Sciatic nerve (tissue), 2 donors: ENCODE results near the gene GSTT2B. TPM values are rescaled to one million over a fixed set of nuclear protein-coding genes. Genes with fewer than 3 reads are reported as not detected.
A peak's percentile ranks its signal among the peaks of the same experiment; 100 is the strongest.
"Not testable (repeated sequence)": the region's sequence is repeated elsewhere in the genome, so short reads cannot be mapped to it uniquely, and the experiment has no call there.

ENCODE experiments used
- ATAC-seq: fragments of 200-7000 bp; cut with Tn5 transposase; one replicate; pipeline ENCODE4 v1.9.1; 2020; ENCODE audit warnings: mild to moderate bottlenecking, moderate library complexity
- DNase-seq: peaks from one replicate; pipeline ENCODE4 v3.0.0-alpha.2; 2020; ENCODE audit warnings: low spot score
- intact Hi-C: fragments of 100-400 bp; cut with DNase I; formaldehyde crosslinking; loops from one replicate; pipeline ENCODE4 v1.14.2; 2022
- total RNA-seq: library from RNA; stranded (reverse); fragmentation: NEBNext Ultra II Directional; extraction: Animal tissue kit (Norgen Biotek cat#: 25700); gene quantifications from one replicate; pipeline ENCODE4 v1.2.1, GENCODE V29; 2021
- donor health status: DM: no; HTN: no; CAD: no.
- donor health status: DM: no; HTN: no; CAD: no.

Gene GSTT2B
- total RNA-seq, 1 donor from 2014 or later, result 19.5 TPM

DNA sequence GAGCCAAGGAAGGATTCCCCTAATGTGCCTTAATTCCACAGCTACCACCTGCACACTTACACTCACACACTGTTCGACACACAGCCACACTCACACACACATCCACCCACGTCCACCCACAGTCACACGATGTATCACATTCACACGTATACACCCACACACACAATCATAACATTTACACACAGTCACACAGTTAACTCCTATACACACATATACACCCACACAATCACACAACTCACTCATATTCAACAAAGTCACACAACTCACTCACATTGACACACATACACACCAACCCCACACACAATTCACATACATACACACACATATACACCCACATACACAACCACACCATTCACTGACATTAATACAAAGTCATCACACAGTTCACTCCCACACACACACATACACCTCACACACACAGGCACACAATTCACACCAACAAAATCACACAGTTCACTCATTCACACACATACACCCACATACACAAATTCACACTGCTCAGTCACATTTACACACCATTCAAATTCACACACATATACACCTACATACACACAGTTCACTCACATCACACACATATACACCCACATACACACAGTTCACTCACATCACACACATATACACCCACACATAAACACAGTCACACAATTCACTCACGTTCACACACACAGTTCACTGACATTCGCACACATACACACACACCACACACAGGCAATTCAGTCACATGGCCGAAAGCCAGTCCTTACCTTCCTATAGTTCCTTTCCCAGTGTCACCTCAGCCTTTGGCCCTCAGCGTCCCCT is 6.6 kb downstream of the GSTT2B start:
- ATAC-seq, DNase-seq, intact Hi-C loops: not testable (repeated sequence)

DNA sequence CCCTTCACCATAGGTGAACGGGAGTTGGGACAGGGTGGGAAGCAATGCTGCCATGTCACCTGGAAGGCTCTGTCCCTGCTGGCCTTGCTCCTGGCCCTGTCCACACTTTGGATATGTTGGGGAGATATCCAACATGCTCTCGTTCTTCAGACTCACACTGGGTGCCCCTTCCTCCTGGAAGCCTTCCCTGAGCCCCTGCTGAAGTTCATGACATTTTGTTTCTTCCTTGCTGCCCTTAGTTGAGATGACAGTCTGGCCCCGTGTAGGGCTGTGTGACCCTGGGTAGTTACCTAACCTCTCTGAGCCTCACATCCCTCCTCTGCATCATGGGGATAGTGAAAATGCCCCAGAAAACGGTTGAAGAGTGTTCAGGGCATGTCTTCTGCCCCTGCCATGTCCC is 7.5 kb downstream of the GSTT2B start:
- ATAC-seq, intact Hi-C loops: not testable (repeated sequence)

DNA sequence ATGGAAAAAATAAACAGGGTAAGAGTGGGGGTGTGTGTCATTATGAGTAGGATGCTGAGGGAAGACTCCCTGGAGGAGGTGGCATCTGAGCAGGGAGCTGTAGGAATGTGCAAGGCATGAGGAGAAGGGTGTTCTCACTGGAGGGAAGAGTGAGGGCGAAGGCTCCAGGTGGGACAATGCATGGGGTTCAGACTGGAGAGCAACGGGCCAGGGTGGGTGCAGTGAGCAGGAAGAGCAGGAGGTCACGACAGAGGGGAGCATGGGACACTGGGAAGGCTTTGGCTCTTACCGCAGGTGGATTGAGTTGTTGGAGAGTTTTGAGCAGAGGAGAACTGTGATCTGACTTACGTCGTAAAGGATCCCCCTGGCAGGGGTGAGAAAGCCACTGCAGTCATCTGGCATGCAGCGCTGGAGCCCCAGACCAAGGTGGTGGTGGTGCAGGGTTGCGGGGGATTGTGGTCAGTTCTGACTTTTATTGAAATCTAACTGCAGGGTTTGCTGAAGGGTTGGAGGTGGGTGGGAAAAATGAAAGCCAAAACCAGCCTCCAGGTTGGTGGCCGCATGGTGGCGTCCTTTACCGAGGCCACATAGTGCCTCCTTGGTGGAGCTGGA is 8.1 kb downstream of the GSTT2B start:
- DNase-seq, intact Hi-C loops, ATAC-seq: not testable (repeated sequence)

More for the DNA sequence above, 7.5 kb downstream of the GSTT2B start:
- DNase-seq, result not testable (repeated sequence)

DNA sequence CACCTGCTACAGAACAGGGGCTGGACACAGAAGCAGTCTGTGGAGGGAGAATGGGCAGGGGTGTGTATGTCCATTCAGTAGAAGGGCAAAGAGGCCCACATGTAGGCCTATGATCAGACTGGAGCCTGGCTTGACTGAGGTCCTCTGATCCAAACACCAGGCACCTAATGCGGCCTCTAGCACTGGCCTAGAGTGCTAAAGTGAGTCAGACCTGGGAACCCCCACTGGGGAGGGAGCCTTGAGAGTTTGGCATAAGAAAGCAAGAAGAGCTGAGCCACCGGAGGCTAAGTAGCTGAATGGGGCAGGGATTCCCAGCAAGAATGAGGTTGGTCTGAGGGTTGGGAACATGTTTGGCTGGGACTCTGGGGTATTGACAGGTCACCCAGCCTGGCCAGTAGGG is 9.6 kb downstream of the GSTT2B start:
- intact Hi-C loops, DNase-seq: not testable (repeated sequence)

GRCh38 chr22:23949764-23950163 is 11.2 kb downstream of the GSTT2B start:
- intact Hi-C loops, ATAC-seq, DNase-seq: not testable (repeated sequence)

More for the DNA sequence above, 9.6 kb downstream of the GSTT2B start:
- ATAC-seq, result not testable (repeated sequence)

GRCh38 chr22:23947391-23947790 is 13.6 kb downstream of the GSTT2B start:
- DNase-seq, intact Hi-C loops, ATAC-seq: not testable (repeated sequence)

DNA sequence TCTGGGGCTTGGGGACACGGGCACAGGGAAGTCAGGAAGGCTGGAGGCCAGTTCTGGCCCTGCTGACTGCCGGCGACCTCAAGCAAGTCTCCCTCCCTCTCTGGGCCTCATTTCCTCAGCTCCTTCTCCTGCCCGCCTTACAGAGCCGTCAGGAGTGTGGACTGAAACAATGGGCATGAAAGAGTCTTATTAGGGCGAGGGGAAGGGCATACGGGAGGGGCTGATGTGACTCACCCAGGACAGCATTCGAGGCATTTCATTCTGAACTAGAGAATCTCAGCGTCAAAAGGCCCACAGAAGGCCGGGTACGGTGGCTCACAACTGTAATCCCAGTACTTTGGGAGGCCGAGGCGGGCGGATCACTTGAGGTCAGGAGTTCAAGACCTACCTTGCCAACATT is 20.8 kb downstream of the GSTT2B start:
- intact Hi-C loops, DNase-seq, ATAC-seq: not testable (repeated sequence)

- ATAC-seq (no peak), DNase-seq (no peak)
- intact Hi-C loops, result loop anchor here (2.0 kb wide), 1 partner anchor 68 kb away; no protein-coding TSS in a partner anchor
Measured at GRCh38 chr22:23939017-23939357, 22.0 kb downstream of the GSTT2B start.

GRCh38 chr22:23938328-23939016 is 22.5 kb downstream of the GSTT2B start:
- intact Hi-C loops, result loop anchor here (2.0 kb wide), 1 partner anchor 68 kb away; no protein-coding TSS in a partner anchor
- ATAC-seq (no peak), DNase-seq (no peak)

GRCh38 chr22:23926561-23926960 is 34.4 kb downstream of the GSTT2B start:
- ATAC-seq (no peak), DNase-seq (no peak)
- intact Hi-C loops, result no loop called here

DNA sequence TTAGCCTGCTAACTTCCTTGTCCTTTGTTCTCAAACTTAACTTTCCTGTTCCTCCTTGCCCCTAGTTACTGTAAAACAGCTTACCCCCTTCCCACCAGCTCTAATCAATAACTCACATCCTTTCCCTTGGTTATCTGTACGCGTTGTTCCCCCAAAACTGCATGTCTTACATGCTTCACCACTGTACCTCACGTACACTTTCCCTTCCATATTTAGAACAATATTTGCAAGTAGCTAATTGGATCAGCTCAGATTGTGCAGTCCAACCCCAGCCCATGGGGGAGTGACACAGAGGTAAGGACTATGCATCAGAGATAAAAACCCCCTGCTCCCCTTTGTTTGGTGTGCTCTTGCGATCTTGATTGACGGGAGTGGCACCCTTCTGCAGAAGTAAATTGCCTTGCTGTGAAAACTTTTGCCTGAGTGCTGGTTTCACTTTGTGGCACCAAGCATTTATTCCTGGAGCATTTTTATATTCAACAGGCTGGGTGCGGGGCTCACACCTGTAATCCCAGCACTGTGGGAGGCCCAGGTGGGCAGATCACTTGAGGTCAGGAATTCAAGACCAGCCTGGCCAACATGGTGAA is 35.9 kb downstream of the GSTT2B start:
- no peak for ATAC-seq
- DNase-seq, result no peak
- intact Hi-C loops, result no loop called here

GRCh38 chr22:23922921-23923320 is 38.1 kb downstream of the GSTT2B start:
- ATAC-seq (no peak), DNase-seq (no peak)
- intact Hi-C loops, result no loop called here

DNA sequence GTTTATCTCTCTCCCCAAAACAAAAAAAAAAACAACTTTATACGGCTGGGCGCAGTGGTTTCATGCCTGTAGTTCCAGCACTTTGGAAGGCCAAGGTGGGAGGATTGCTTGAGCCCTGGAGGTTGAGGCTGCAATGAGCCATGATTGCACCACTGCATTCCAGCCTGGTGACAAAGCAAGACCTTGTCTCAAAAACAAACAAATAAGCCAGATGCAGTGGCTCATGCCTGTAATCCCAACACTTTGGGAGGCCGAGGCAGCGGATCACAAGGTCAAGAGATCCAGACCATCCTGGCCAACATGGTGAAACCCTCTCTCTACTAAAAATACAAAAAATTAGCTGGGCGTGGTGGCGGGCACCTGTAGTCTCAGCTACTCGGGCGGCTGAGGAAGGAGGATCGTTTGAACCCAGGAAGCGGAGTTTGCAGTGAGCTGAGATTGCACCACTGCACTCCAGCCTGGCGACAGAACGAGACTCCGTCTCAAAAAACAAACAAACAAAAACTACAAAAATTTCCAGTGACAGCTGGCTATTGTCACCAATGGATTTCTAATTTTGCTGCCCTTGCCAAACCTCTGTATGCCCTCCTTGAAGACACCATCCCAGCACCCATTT is 39.3 kb downstream of the GSTT2B start:
- ATAC-seq, intact Hi-C loops: not testable (repeated sequence)

GRCh38 chr22:23920267-23920611 is 40.8 kb downstream of the GSTT2B start:
- ATAC-seq, intact Hi-C loops, DNase-seq: not testable (repeated sequence)

More for the DNA sequence above, 39.3 kb downstream of the GSTT2B start:
- not testable (repeated sequence) for DNase-seq

DNA sequence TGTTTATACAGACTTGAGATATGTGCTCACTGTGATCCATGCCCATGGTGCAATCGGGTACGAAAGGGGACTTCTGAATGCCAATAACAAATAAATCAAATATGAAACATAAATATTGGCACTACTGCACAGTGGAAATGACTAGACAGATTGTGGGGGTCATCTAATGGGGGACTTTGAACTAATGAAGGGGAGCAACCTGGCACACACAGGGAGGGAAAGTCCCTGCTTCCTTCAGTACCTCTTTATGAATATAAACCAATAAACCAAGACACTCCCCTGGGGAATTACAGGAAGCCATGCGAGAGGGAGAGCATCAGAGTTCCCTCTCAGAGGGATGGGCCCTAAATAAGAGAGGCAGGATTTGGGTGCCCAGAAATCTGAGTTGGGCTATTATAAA is 45.7 kb downstream of the GSTT2B start:
- no peak for ATAC-seq
- DNase-seq, result no peak
- intact Hi-C loops, result no loop called here

- DNase-seq (peak; percentile 99), ATAC-seq (peak; percentile 100)
- intact Hi-C loops, result no loop called here
Measured at GRCh38 chr22:23913661-23914353, 47.2 kb downstream of the GSTT2B start.

GRCh38 chr22:23913306-23913660 is 47.7 kb downstream of the GSTT2B start:
- ATAC-seq, result no peak
- intact Hi-C loops, result no loop called here
- DNase-seq, result no peak

- intact Hi-C loops, result no loop called here
- ATAC-seq, result no peak
- no peak for DNase-seq
Measured at GRCh38 chr22:23912293-23912903, 48.6 kb downstream of the GSTT2B start.
